Keratinocyte (primary cell): ENCODE measurements around the gene NXN. TPM values are rescaled to one million over a fixed set of nuclear protein-coding genes. Genes with fewer than 3 reads are reported as not detected.

Experiments
- DNase-seq: peaks from one replicate; pipeline ENCODE4 v3.0.0-alpha.2; 2011; ENCODE audit warnings: low read depth, missing footprints, low spot score
- FAIRE-seq: peaks from 2 replicates; lab custom pipeline; 2011; peaks lifted over from hg19 to GRCh38; lab: Jason Lieb, UNC
- H2AFZ ChIP-seq: 2 replicates; pipeline ENCODE4 v1.6.0; 2012; ENCODE audit warnings: low read length, control low read depth, inconsistent platforms; ENCODE audit not compliant: control insufficient read depth
- H3K27ac ChIP-seq: 2 replicates; pipeline ENCODE4 v1.5.1; 2011; ENCODE audit warnings: low read length; ENCODE audit not compliant: control insufficient read depth, insufficient read depth
- H3K27me3 ChIP-seq: 3 replicates; pipeline ENCODE4 v1.6.0; 2011; ENCODE audit warnings: low read length; ENCODE audit not compliant: control insufficient read depth, insufficient read depth; ENCODE audit errors: extremely low read depth
- H3K36me3 ChIP-seq, 2 experiments: 2 replicates in 1 of 2; 3 replicates in 1 of 2; pipeline ENCODE4 v1.5.1; 2011; ENCODE audit warnings: low read length in 2 of 2, mild to moderate bottlenecking in 1 of 2; ENCODE audit not compliant: control insufficient read depth in 2 of 2, insufficient read depth in 2 of 2; ENCODE audit errors: extremely low read depth in 1 of 2
- H3K4me1 ChIP-seq: 3 replicates; pipeline ENCODE4 v1.5.1; 2011; ENCODE audit warnings: low read length; ENCODE audit not compliant: control insufficient read depth, insufficient read depth; ENCODE audit errors: extremely low read depth
- H3K4me2 ChIP-seq: 3 replicates; pipeline ENCODE4 v1.6.0; 2011; ENCODE audit warnings: low read depth, low read length; ENCODE audit not compliant: control insufficient read depth, insufficient read depth; ENCODE audit errors: extremely low read depth
- H3K4me3 ChIP-seq, 3 experiments: fragments of 200-600 bp in 1 of 3; sonication (generic) in 1 of 3; 2 replicates in 2 of 3; 3 replicates in 1 of 3; pipeline ENCODE4 v1.5.1; 2011 to 2016; ENCODE audit warnings: low read length in 3 of 3, mild to moderate bottlenecking in 3 of 3, control low read depth in 2 of 3, inconsistent platforms in 1 of 3, low read depth in 1 of 3, mixed read lengths in 1 of 3, mixed run types in 1 of 3, moderate library complexity in 1 of 3; ENCODE audit not compliant: control insufficient read depth in 2 of 3, insufficient read depth in 2 of 3; ENCODE audit errors: extremely low read depth in 1 of 3
- H3K79me2 ChIP-seq: 2 replicates; pipeline ENCODE4 v1.6.0; 2012; ENCODE audit warnings: low read length; ENCODE audit not compliant: control insufficient read depth, insufficient read depth
- H3K9ac ChIP-seq: 3 replicates; pipeline ENCODE4 v1.6.0; 2011; ENCODE audit warnings: low read length; ENCODE audit not compliant: control insufficient read depth, insufficient read depth; ENCODE audit errors: extremely low read depth
- H3K9me1 ChIP-seq: 3 replicates; pipeline ENCODE4 v1.6.0; 2011; ENCODE audit warnings: low read length; ENCODE audit not compliant: control insufficient read depth, insufficient read depth; ENCODE audit errors: extremely low read depth
- H3K9me3 ChIP-seq: 2 replicates; pipeline ENCODE4 v1.5.1; 2012; ENCODE audit warnings: low read depth, low read length; ENCODE audit not compliant: control insufficient read depth
- H4K20me1 ChIP-seq: 3 replicates; pipeline ENCODE4 v1.6.0; 2011; ENCODE audit warnings: low read length; ENCODE audit not compliant: control insufficient read depth, insufficient read depth; ENCODE audit errors: extremely low read depth
- EZH2 ChIP-seq: IDR thresholded peaks from one replicate; pipeline ENCODE4 v1.6.1; 2012; ENCODE audit warnings: inconsistent platforms, mild to moderate bottlenecking, low read length, moderate library complexity
- dilution Hi-C: fragments of 300-500 bp; cut with MboI; formaldehyde crosslinking; loops from one replicate; pipeline ENCODE4 v1.7.0; 2020; ENCODE audit warnings: low sequenced_read_pairs; ENCODE audit not compliant: extremely low pct_ligation_motif_present
- polyA plus RNA-seq, 5 experiments: library from polyadenylated mRNA; depleted of rRNA in 3 of 5; stranded (reverse) in 3 of 5; stranded (forward) in 1 of 5; unstranded in 1 of 5; fragments of >200 nt; gene quantifications; 1 replicate in 1 of 5; 2 replicates in 3 of 5; 3 replicates in 1 of 5; pipeline versions ENCODE4 v1.2.1 to v1.2.3, GENCODE V29; 2011 to 2012; ENCODE audit warnings: missing spikeins in 2 of 5, low read depth in 1 of 5, low replicate concordance in 1 of 5
- TF ChIP-seq, protein P1 (sequence below), 3 experiments: IDR thresholded peaks in 1 of 3; conservative IDR thresholded peaks in 1 of 3; optimal IDR thresholded peaks in 1 of 3; 2 replicates in 2 of 3; 3 replicates in 1 of 3; pipeline versions ENCODE3 to v1.5.1; 2011; ENCODE audit warnings: low read length in 3 of 3, mild to moderate bottlenecking in 3 of 3, moderate library complexity in 2 of 3, control low read depth in 1 of 3, inconsistent platforms in 1 of 3; ENCODE audit not compliant: insufficient read depth in 2 of 3; ENCODE audit errors: extremely low read depth in 1 of 3

NXN gene
- polyA plus RNA-seq, 1 donor (not counting 4 experiments of a cell fraction or from before 2014, with no cell fraction given), result 94.4 TPM

DNA sequence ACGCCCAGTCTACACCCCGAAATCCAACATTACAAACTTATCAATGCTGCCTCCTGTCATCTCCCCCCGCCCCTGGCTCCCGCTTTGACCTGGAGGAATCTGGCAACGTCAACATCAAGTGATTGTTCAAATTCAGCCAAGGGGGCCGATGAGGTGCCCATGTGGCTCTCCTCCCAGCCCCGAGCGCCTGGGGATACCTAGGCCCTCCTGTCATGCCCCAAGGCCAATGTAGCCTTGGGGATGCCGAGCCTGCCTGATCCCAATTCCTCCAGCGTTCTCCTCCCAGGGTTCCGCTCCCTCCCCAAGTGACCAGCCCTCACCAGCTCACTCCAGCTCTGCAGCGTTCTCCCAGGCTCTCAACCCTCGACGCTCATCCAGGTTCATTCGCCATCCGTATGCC lies 59.4 kb downstream of the NXN start:
- H3K4me1 ChIP-seq, result peaks cover 28% of the 10 kb centered on the region
- no peak overlapping the region for H2AFZ ChIP-seq
- no peak for FAIRE-seq
- no peak for DNase-seq
- TF ChIP-seq, protein P1, sequence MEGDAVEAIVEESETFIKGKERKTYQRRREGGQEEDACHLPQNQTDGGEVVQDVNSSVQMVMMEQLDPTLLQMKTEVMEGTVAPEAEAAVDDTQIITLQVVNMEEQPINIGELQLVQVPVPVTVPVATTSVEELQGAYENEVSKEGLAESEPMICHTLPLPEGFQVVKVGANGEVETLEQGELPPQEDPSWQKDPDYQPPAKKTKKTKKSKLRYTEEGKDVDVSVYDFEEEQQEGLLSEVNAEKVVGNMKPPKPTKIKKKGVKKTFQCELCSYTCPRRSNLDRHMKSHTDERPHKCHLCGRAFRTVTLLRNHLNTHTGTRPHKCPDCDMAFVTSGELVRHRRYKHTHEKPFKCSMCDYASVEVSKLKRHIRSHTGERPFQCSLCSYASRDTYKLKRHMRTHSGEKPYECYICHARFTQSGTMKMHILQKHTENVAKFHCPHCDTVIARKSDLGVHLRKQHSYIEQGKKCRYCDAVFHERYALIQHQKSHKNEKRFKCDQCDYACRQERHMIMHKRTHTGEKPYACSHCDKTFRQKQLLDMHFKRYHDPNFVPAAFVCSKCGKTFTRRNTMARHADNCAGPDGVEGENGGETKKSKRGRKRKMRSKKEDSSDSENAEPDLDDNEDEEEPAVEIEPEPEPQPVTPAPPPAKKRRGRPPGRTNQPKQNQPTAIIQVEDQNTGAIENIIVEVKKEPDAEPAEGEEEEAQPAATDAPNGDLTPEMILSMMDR (optimal IDR thresholded peaks at IDR 0.05 in 1 of 3, IDR thresholded peaks at IDR 0.05 in 1 of 3, conservative IDR thresholded peaks at IDR 0.05 in 1 of 3; ENCODE audit: extremely low read depth in 1 of 3, insufficient read depth in 2 of 3, low read length in 3 of 3), result no peak
- no peak for TF ChIP-seq EZH2
- no peak overlapping the region for H3K4me3 ChIP-seq
- H3K9ac ChIP-seq, result no peak overlapping the region
- dilution Hi-C loops, result no loop called here
- no peaks in the 10 kb centered on the region for H4K20me1 ChIP-seq
- no peaks in the 10 kb centered on the region for H3K9me3 ChIP-seq
- no peak overlapping the region for H3K4me2 ChIP-seq
- no peak overlapping the region for H3K27ac ChIP-seq
- H3K79me2 ChIP-seq, result peaks cover 84% of the 10 kb centered on the region
- H3K36me3 ChIP-seq, result peaks cover 4 to 6% of the 10 kb centered on the region in 2 experiments
- H3K27me3 ChIP-seq, result no peaks in the 10 kb centered on the region
- H3K9me1 ChIP-seq, result peaks cover 2% of the 10 kb centered on the region

DNA sequence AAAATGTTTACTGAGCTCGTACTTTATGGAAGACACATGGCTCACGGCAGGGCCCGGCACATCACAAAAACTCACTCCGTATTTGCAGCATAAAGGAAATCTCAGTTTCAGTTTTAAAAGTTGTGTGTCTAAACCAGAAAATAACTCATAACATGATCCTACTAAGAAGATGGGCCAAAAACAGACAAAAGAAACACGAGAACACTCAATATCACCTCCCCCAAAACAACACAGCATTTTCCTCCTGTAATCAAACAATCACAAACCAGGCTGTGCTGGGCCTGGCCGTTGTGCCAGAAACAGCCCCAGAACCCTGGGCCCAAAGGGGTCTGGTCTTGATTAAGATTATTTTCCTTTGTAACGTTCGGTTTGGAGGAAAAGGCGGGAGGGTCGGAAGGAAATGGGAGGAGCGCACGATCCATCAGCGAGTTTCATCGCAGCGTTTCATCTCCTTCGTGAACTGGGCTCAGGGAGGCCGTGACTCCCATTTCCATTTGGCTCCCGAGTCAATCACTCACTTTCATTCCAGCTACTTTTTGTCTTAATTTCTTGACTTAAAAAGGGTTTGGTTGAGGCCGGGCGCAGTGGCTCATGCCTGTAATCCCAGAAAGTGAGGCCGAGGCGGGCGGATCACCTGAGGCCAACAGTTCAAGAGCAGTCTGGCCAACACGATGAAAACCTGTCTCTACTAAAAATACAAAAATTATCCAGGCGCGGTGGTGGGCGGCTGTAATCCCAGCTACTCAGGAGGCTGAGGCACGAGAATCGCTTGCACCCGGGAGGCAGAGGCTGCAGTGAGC lies 61.4 kb downstream of the NXN start:
- peaks cover 93% of the 10 kb centered on the region for H3K79me2 ChIP-seq
- no peak overlapping the region for H3K27ac ChIP-seq
- TF ChIP-seq EZH2, result no peak
- TF ChIP-seq, protein P1 (optimal IDR thresholded peaks at IDR 0.05 in 1 of 3, IDR thresholded peaks at IDR 0.05 in 1 of 3, conservative IDR thresholded peaks at IDR 0.05 in 1 of 3; ENCODE audit: extremely low read depth in 1 of 3, insufficient read depth in 2 of 3, low read length in 3 of 3), result no peak
- no peaks in the 10 kb centered on the region for H3K27me3 ChIP-seq
- FAIRE-seq (no peak), DNase-seq (no peak)
- H3K36me3 ChIP-seq, result peaks cover 9 to 10% of the 10 kb centered on the region in 2 experiments
- peaks cover 2% of the 10 kb centered on the region for H3K9me1 ChIP-seq
- H3K4me3 ChIP-seq, result no peak overlapping the region
- H3K4me2 ChIP-seq, result no peak overlapping the region
- no peaks in the 10 kb centered on the region for H4K20me1 ChIP-seq
- H3K9me3 ChIP-seq, result no peaks in the 10 kb centered on the region
- H2AFZ ChIP-seq, result no peak overlapping the region
- dilution Hi-C loops, result no loop called here
- H3K4me1 ChIP-seq, result peaks cover 13% of the 10 kb centered on the region
- H3K9ac ChIP-seq, result no peak overlapping the region
